ENCODE data around the gene PKNOX1.

The PKNOX1 gene

GRCh38 chr21:43023175-43023574 is 48.8 kb downstream of the PKNOX1 start:
- DNase-seq (ENCODE audit: low read depth in 2 of 2), result no peak
- TF ChIP-seq, protein P1, sequence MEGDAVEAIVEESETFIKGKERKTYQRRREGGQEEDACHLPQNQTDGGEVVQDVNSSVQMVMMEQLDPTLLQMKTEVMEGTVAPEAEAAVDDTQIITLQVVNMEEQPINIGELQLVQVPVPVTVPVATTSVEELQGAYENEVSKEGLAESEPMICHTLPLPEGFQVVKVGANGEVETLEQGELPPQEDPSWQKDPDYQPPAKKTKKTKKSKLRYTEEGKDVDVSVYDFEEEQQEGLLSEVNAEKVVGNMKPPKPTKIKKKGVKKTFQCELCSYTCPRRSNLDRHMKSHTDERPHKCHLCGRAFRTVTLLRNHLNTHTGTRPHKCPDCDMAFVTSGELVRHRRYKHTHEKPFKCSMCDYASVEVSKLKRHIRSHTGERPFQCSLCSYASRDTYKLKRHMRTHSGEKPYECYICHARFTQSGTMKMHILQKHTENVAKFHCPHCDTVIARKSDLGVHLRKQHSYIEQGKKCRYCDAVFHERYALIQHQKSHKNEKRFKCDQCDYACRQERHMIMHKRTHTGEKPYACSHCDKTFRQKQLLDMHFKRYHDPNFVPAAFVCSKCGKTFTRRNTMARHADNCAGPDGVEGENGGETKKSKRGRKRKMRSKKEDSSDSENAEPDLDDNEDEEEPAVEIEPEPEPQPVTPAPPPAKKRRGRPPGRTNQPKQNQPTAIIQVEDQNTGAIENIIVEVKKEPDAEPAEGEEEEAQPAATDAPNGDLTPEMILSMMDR (IDR thresholded peaks at IDR 0.05; ENCODE audit: low read depth, low read length), result no peak

GRCh38 chr21:43024439-43025136 is 50.2 kb downstream of the PKNOX1 start:
- peak in 1 of 2 donors; percentile 49 for DNase-seq (ENCODE audit: low read depth in 2 of 2)
- H3K4me3 ChIP-seq (replicated peaks in 1 of 2; ENCODE audit: low read depth in 2 of 2, low read length in 2 of 2), result no peak overlapping the region
- TF ChIP-seq, protein P1 (IDR thresholded peaks at IDR 0.05; ENCODE audit: low read depth, low read length), result no peak

More at GRCh38 chr21:43023175-43023574, 48.8 kb downstream of the PKNOX1 start:
- no peak overlapping the region for H3K4me3 ChIP-seq (replicated peaks in 1 of 2; ENCODE audit: low read depth in 2 of 2, low read length in 2 of 2)

- H3K4me3 ChIP-seq (replicated peaks in 1 of 2; ENCODE audit: low read depth in 2 of 2, low read length in 2 of 2), result no peak overlapping the region
- peak; percentile 78 to 95 for DNase-seq (ENCODE audit: low read depth in 2 of 2)
- TF ChIP-seq, protein P1 (IDR thresholded peaks at IDR 0.05; ENCODE audit: low read depth, low read length), result no peak
These were observed 51.3 kb downstream of the PKNOX1 start for GRCh38 chr21:43025636-43026180.

DNA sequence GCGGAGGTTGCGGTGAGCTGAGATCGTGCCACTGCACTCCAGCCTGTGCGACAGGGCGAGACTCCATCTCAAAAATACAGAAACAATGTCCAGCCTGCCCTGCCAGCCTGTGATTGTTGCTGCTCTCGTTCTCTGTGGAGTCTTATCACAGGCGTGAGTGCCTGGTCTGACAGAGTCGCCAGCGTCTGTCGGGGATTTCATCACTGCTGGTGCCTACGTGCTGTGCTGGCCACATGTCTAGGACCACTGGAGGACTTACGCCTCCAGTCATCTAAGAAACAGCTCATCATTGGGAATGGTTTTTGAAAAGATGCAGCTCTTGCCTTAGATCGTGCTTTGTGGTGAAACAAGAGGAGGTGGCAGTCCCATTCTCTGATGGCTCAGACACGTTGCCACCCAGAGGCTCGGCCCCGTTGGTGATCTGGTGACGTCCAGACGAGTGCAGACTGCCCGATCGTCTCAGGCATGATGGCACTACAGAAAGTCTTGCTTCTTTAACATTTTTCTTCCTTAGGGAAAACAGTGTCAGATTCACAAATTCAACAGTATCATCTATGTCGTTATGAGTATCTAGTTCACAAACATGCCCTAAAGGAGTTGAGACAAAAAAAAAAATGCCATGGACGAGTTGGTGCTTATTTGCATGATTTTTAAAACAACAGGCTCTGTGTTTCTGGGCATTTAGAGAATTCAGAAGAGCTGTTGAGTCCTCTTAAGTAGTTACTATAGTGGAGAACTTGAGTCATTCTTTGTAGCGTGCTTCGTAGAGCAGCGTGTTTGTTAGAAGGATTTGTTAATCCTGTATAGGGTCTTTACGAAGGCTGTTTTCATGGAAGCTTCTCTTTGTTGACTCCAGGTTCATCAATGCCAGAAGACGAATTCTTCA is 53.7 kb downstream of the PKNOX1 start:
- DNase-seq (ENCODE audit: low read depth in 2 of 2), result no peak
- no peak overlapping the region for H3K4me3 ChIP-seq (replicated peaks in 1 of 2; ENCODE audit: low read depth in 2 of 2, low read length in 2 of 2)
- TF ChIP-seq, protein P1 (IDR thresholded peaks at IDR 0.05; ENCODE audit: low read depth, low read length), result no peak

- TF ChIP-seq, protein P1 (IDR thresholded peaks at IDR 0.05; ENCODE audit: low read depth, low read length), result no peak
- H3K4me3 ChIP-seq (replicated peaks in 1 of 2; ENCODE audit: low read depth in 2 of 2, low read length in 2 of 2), result no peak overlapping the region
- no peak for DNase-seq (ENCODE audit: low read depth in 2 of 2)
These were observed 55.4 kb downstream of the PKNOX1 start for GRCh38 chr21:43029785-43030184.

DNA sequence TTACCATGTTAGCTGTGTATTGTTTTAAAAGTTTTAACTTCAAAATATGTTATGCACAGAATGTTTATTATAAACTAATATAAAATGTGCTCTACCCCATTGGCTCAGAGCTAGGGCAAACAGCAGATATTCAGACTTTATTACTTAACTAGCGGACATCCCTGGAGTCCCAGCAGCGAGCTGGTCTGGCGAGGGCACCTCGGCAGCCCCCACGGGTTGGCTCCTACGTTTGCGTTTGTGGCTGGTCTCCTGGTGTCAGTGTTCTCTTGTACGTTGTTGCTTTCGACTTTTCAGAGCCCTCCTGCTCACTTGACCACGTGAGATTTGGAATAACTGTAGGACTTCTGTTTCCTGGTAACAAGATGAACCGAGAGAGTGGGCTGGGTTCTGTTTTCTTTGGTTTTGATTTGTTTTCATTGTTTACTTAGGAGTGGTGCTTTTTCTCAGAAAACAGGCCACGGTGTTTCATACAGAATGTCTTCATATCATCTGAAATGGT is 56.8 kb downstream of the PKNOX1 start:
- TF ChIP-seq, protein P1 (IDR thresholded peaks at IDR 0.05; ENCODE audit: low read depth, low read length), result no peak
- no peak for DNase-seq (ENCODE audit: low read depth in 2 of 2)
- no peak overlapping the region for H3K4me3 ChIP-seq (replicated peaks in 1 of 2; ENCODE audit: low read depth in 2 of 2, low read length in 2 of 2)
